HepG2 (cell line): ENCODE measurements around the gene FAAP100. TPM values are rescaled to one million over a fixed set of nuclear protein-coding genes. Genes with fewer than 3 reads are reported as not detected.
A peak's percentile ranks its signal among the peaks of the same experiment; 100 is the strongest.

Experiments
- ELF4 ChIP-seq: sonication (generic); formaldehyde crosslinking; IDR thresholded peaks from 2 replicates; pipeline ENCODE4 v1.5.0; 2020; ENCODE audit warnings: missing genetic modification reagents, mild to moderate bottlenecking, moderate library complexity, borderline replicate concordance
- HNF1B ChIP-seq: sonication (generic); formaldehyde crosslinking; IDR thresholded peaks from 2 replicates; pipeline ENCODE4 v1.5.1; 2020; ENCODE audit warnings: mild to moderate bottlenecking, moderate library complexity, missing genetic modification reagents
- MAFG ChIP-seq: sonication (generic); formaldehyde crosslinking; IDR thresholded peaks from 2 replicates; pipeline ENCODE4 v1.5.1; 2020; ENCODE audit warnings: mild to moderate bottlenecking, missing genetic modification reagents
- PHF8 ChIP-seq: sonication (generic); formaldehyde crosslinking; IDR thresholded peaks from 2 replicates; pipeline ENCODE4 v1.5.0; 2020; ENCODE audit warnings: missing genetic modification reagents
- STAG1 ChIP-seq: sonication (generic); formaldehyde crosslinking; IDR thresholded peaks from 2 replicates; pipeline ENCODE4 v1.4.0; 2020; ENCODE audit warnings: missing genetic modification reagents
- ZNF142 ChIP-seq: sonication (generic); formaldehyde crosslinking; IDR thresholded peaks from 2 replicates; pipeline ENCODE4 v1.4.0; 2020; ENCODE audit warnings: missing genetic modification reagents
- ZNF768 ChIP-seq: sonication (generic); formaldehyde crosslinking; IDR thresholded peaks from 2 replicates; pipeline ENCODE4 v1.4.0; 2020; ENCODE audit warnings: missing genetic modification reagents
- polyA plus RNA-seq, 8 experiments: library from polyadenylated mRNA; depleted of rRNA in 3 of 8; stranded (reverse) in 7 of 8; unstranded in 1 of 8; fragments of >200 nt; fragmentation: Illumina TruSeq in 4 of 8; extraction: Trizol in 4 of 8; gene quantifications; 2 replicates each; pipeline versions ENCODE4 v1.2.1 to v1.2.3, GENCODE V29; 2011 to 2016; ENCODE audit warnings: low read depth in 4 of 8, missing spikeins in 1 of 8, mixed read lengths in 1 of 8; ENCODE audit not compliant: insufficient read depth in 1 of 8
- total RNA-seq, 5 experiments: library from RNA; depleted of rRNA; stranded (reverse); fragments of >200 nt; fragmentation: Illumina TruSeq; extraction: Trizol; gene quantifications; 2 replicates each; pipeline ENCODE4 v1.2.3, GENCODE V29; 2016; ENCODE audit warnings: low read depth in 1 of 5
- TF ChIP-seq, protein P1 (sequence below): sonication (generic); formaldehyde crosslinking; IDR thresholded peaks from 2 replicates; pipeline ENCODE4 v1.5.0; 2020; ENCODE audit warnings: mild to moderate bottlenecking, missing genetic modification reagents
- TF ChIP-seq, protein P2 (sequence below): sonication (generic); formaldehyde crosslinking; IDR thresholded peaks from 2 replicates; pipeline ENCODE4 v1.5.1; 2020; ENCODE audit warnings: mild to moderate bottlenecking, missing genetic modification reagents, moderate library complexity

FAAP100 gene
- total and polyA plus RNA-seq, 2 of the 13 experiments (the other 11 are each of a cell fraction or from before 2014, with no cell fraction given) = 7.6 to 20.8 TPM

- 0 out of 2 replicates have a peak, but pooled peaks have one; percentile 35 for TF ChIP-seq ZNF142 (CRISPR knock-in tag)
- TF ChIP-seq STAG1 = peak; percentile 72
- 0 out of 2 replicates have a peak, but pooled peaks have one; percentile 1 for TF ChIP-seq ZNF768 (CRISPR knock-in tag)
- no peak for TF ChIP-seq PHF8
- TF ChIP-seq, protein P1, sequence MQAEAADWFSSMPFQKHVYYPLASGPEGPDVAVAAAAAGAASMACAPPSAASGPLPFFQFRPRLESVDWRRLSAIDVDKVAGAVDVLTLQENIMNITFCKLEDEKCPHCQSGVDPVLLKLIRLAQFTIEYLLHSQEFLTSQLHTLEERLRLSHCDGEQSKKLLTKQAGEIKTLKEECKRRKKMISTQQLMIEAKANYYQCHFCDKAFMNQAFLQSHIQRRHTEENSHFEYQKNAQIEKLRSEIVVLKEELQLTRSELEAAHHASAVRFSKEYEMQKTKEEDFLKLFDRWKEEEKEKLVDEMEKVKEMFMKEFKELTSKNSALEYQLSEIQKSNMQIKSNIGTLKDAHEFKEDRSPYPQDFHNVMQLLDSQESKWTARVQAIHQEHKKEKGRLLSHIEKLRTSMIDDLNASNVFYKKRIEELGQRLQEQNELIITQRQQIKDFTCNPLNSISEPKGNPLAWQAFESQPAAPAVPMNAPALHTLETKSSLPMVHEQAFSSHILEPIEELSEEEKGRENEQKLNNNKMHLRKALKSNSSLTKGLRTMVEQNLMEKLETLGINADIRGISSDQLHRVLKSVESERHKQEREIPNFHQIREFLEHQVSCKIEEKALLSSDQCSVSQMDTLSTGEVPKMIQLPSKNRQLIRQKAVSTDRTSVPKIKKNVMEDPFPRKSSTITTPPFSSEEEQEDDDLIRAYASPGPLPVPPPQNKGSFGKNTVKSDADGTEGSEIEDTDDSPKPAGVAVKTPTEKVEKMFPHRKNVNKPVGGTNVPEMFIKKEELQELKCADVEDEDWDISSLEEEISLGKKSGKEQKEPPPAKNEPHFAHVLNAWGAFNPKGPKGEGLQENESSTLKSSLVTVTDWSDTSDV (CRISPR knock-in tag) = no peak
- no peak for TF ChIP-seq ELF4 (CRISPR knock-in tag)
- TF ChIP-seq, protein P2, sequence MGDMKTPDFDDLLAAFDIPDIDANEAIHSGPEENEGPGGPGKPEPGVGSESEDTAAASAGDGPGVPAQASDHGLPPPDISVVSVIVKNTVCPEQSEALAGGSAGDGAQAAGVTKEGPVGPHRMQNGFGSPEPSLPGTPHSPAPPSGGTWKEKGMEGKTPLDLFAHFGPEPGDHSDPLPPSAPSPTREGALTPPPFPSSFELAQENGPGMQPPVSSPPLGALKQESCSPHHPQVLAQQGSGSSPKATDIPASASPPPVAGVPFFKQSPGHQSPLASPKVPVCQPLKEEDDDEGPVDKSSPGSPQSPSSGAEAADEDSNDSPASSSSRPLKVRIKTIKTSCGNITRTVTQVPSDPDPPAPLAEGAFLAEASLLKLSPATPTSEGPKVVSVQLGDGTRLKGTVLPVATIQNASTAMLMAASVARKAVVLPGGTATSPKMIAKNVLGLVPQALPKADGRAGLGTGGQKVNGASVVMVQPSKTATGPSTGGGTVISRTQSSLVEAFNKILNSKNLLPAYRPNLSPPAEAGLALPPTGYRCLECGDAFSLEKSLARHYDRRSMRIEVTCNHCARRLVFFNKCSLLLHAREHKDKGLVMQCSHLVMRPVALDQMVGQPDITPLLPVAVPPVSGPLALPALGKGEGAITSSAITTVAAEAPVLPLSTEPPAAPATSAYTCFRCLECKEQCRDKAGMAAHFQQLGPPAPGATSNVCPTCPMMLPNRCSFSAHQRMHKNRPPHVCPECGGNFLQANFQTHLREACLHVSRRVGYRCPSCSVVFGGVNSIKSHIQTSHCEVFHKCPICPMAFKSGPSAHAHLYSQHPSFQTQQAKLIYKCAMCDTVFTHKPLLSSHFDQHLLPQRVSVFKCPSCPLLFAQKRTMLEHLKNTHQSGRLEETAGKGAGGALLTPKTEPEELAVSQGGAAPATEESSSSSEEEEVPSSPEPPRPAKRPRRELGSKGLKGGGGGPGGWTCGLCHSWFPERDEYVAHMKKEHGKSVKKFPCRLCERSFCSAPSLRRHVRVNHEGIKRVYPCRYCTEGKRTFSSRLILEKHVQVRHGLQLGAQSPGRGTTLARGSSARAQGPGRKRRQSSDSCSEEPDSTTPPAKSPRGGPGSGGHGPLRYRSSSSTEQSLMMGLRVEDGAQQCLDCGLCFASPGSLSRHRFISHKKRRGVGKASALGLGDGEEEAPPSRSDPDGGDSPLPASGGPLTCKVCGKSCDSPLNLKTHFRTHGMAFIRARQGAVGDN = no peak
- TF ChIP-seq MAFG (CRISPR knock-in tag) = no peak
- TF ChIP-seq HNF1B (CRISPR knock-in tag) = peak; percentile 56; the same call in 1 of the 2 replicates
These were observed 29.4 kb downstream of the FAAP100 start (continued) for GRCh38 chr17:81522491-81523401.
